ENCODE data around the gene MAGEA2B. TPM values are rescaled to one million over a fixed set of nuclear protein-coding genes. Genes with fewer than 3 reads are reported as not detected.
"Not testable (repeated sequence)": the region's sequence is repeated elsewhere in the genome, so short reads cannot be mapped to it uniquely, and the experiment has no call there.

MAGEA2B gene
- total RNA-seq, 1 donor from 2014 or later, result 10.6 TPM

DNA sequence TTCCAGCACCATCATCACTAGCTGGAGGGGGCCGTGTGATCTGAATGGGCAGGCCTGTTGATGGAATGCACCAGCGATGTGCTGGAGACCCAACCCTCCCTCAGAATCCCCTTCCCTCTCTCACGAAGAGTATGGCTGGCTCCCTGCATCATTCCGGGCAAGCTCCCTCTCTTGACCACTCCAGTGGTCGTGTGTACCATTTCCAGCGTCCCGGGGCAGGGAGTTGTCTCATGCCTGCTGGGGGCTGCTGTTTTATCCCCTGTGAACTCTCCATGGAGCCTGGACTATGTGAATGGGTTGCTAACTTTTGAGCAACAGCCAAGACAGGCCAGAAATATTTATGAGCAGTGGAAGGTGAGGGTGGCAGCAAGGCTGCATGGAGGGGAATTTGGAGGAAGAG lies 11.0 kb downstream of the MAGEA2B start:
- H3K4me1 Mint-ChIP-seq (ENCODE audit: low read depth, unreplicated experiment), result no peaks in the 10 kb centered on the region
- H3K27ac Mint-ChIP-seq (ENCODE audit: unreplicated experiment), result no peak overlapping the region
- H3K9me3 Mint-ChIP-seq (ENCODE audit: unreplicated experiment), result no peaks in the 10 kb centered on the region
- H3K27me3 Mint-ChIP-seq (ENCODE audit: unreplicated experiment), result no peaks in the 10 kb centered on the region
- H3K4me3 Mint-ChIP-seq (ENCODE audit: unreplicated experiment), result no peak overlapping the region
- no peaks in the 10 kb centered on the region for H3K36me3 Mint-ChIP-seq (ENCODE audit: unreplicated experiment)
- TF ChIP-seq, protein P1, sequence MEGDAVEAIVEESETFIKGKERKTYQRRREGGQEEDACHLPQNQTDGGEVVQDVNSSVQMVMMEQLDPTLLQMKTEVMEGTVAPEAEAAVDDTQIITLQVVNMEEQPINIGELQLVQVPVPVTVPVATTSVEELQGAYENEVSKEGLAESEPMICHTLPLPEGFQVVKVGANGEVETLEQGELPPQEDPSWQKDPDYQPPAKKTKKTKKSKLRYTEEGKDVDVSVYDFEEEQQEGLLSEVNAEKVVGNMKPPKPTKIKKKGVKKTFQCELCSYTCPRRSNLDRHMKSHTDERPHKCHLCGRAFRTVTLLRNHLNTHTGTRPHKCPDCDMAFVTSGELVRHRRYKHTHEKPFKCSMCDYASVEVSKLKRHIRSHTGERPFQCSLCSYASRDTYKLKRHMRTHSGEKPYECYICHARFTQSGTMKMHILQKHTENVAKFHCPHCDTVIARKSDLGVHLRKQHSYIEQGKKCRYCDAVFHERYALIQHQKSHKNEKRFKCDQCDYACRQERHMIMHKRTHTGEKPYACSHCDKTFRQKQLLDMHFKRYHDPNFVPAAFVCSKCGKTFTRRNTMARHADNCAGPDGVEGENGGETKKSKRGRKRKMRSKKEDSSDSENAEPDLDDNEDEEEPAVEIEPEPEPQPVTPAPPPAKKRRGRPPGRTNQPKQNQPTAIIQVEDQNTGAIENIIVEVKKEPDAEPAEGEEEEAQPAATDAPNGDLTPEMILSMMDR (IDR thresholded peaks at IDR 0.05; ENCODE audit: partially characterized antibody, unreplicated experiment), result no peak
- no peak for DNase-seq

DNA sequence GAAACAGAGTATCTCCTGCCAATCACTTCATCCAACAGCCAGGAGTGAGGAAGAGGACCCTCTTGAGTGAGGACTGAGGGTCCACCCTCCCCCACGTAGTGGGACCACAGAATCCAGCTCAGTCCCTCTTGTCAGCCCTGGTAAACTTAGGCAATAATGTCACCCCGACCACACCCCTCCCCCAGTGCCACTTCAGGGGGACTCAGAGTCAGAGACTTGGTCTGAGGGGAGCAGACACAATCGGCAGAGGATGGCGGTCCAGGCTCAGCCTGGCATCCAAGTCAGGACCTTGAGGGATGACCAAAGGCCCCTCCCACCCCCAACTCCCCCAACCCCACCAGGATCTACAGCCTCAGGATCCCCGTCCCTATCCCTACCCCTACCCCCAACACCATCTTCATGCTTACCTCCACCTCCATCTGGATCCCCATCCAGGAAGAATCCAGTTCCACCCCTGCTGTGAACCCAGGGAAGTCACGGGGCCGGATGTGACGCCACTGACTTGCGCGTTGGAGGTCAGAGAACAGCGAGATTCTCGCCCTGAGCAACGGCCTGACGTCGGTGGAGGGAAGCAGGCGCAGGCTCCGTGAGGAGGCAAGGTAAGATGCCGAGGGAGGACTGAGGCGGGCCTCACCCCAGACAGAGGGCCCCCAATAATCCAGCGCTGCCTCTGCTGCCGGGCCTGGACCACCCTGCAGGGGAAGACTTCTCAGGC lies 19.0 kb downstream of the MAGEA2B start, which contains the start of the genes CSAG1 and MAGEA12:
TSS of gene CSAG1 (minus strand) at position 461 of the 715 bp plus-strand sequence. CDS start 1,261 bp downstream, outside the sequence.
TSS of gene MAGEA12 (plus strand) at position 497 of the 715 bp plus-strand sequence. CDS start 2,405 bp downstream, outside the sequence.
- DNase-seq, result no peak
- TF ChIP-seq, protein P1 (IDR thresholded peaks at IDR 0.05; ENCODE audit: partially characterized antibody, unreplicated experiment), result no peak
- H3K36me3 Mint-ChIP-seq (ENCODE audit: unreplicated experiment), result no peaks in the 10 kb centered on the region
- no peak within 1 kb of the TSS for H3K27ac Mint-ChIP-seq (ENCODE audit: unreplicated experiment)
- peaks cover 1% of the 10 kb centered on the region for H3K9me3 Mint-ChIP-seq (ENCODE audit: unreplicated experiment)
- no peak within 1 kb of the TSS for H3K4me3 Mint-ChIP-seq (ENCODE audit: unreplicated experiment)
- H3K4me1 Mint-ChIP-seq (ENCODE audit: low read depth, unreplicated experiment), result no peaks in the 10 kb centered on the region
- no peaks in the 10 kb centered on the region for H3K27me3 Mint-ChIP-seq (ENCODE audit: unreplicated experiment)

DNA sequence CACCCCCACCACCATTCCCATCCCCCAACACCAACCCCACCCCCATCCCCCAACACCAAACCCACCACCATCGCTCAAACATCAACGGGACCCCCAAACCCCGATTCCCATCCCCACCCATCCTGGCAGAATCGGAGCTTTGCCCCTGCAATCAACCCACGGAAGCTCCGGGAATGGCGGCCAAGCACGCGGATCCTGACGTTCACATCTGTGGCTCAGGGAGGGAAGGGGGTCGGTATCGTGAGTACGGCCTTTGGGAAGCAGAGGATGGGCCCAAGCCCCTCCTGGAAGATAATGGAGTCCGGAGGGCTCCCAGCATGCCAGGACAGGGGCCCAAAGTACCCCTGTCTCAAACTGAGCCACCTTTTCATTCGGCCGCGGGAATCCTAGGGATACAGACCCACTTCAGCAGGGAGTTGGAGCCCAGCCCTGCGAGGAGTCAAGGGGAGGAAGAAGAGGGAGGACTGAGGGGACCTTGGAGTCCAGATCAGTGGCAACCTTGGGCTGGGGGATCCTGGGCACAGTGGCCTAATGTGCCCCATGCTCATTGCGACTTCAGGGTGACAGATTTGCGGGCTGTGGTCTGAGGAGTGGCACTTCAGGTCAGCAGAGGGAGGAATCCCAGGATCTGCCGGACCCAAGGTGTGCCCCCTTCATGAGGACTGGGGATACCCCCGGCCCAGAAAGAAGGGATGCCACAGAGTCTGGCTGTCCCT lies 19.9 kb downstream of the MAGEA2B start:
- H3K9me3 Mint-ChIP-seq (ENCODE audit: unreplicated experiment); H3K4me3 Mint-ChIP-seq (ENCODE audit: unreplicated experiment): not testable (repeated sequence)

DNA sequence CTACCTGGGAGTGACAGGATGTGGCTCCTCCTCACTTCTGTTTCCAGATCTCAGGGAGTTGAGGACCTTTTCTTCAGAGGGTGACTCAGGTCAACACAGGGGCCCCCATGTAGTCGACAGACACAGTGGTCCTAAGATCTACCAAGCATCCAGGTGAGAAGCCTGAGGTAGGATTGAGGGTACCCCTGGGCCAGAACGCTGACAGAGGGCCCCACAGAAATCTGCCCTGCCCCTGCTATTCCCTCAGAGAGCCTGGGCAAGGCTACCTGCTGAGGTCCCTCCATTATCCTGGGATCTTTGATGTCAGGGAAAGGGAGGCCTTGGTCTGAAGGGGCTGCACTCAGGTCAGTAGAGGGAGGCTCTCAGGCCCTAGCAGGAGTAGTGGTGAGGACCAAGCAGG lies 20.7 kb downstream of the MAGEA2B start:
- Mint-ChIP-seq H3K27ac (ENCODE audit: unreplicated experiment) (no peak overlapping the region), H3K27me3 (ENCODE audit: unreplicated experiment) (no peaks in the 10 kb centered on the region), H3K9me3 (ENCODE audit: unreplicated experiment) (peaks cover 1% of the 10 kb centered on the region), H3K36me3 (ENCODE audit: unreplicated experiment) (no peaks in the 10 kb centered on the region), H3K4me1 (ENCODE audit: low read depth, unreplicated experiment) (no peaks in the 10 kb centered on the region), H3K4me3 (ENCODE audit: unreplicated experiment) (no peak overlapping the region)
- DNase-seq, result no peak
- TF ChIP-seq, protein P1 (IDR thresholded peaks at IDR 0.05; ENCODE audit: partially characterized antibody, unreplicated experiment), result no peak

More for the DNA sequence above, 19.9 kb downstream of the MAGEA2B start:
- H3K27me3 Mint-ChIP-seq (ENCODE audit: unreplicated experiment); H3K27ac Mint-ChIP-seq (ENCODE audit: unreplicated experiment); H3K36me3 Mint-ChIP-seq (ENCODE audit: unreplicated experiment); H3K4me1 Mint-ChIP-seq (ENCODE audit: low read depth, unreplicated experiment); DNase-seq: not testable (repeated sequence)

DNA sequence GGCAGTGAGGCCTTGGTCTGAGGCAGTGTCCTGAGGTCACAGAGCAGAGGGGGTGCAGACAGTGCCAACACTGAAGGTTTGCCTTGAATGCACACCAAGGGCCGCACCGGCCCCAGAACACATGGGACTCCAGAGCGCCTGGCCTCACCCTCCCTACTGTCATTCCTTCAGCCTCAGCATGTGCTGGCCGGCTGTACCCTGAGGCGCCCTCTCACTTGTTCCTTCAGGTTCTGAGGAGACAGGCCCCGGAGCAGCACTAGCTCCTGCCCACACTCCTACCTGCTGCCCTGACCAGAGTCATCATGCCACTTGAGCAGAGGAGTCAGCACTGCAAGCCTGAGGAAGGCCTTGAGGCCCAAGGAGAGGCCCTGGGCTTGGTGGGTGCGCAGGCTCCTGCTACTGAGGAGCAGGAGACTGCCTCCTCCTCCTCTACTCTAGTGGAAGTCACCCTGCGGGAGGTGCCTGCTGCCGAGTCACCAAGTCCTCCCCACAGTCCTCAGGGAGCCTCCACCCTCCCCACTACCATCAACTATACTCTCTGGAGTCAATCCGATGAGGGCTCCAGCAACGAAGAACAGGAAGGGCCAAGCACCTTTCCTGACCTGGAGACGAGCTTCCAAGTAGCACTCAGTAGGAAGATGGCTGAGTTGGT lies 21.6 kb downstream of the MAGEA2B start:
- no peak for DNase-seq
- no peaks in the 10 kb centered on the region for H3K36me3 Mint-ChIP-seq (ENCODE audit: unreplicated experiment)
- H3K27ac Mint-ChIP-seq (ENCODE audit: unreplicated experiment), result no peak overlapping the region
- H3K27me3 Mint-ChIP-seq (ENCODE audit: unreplicated experiment), result no peaks in the 10 kb centered on the region
- H3K4me3 Mint-ChIP-seq (ENCODE audit: unreplicated experiment), result no peak overlapping the region
- TF ChIP-seq, protein P1 (IDR thresholded peaks at IDR 0.05; ENCODE audit: partially characterized antibody, unreplicated experiment), result no peak
- peaks cover 1% of the 10 kb centered on the region for H3K9me3 Mint-ChIP-seq (ENCODE audit: unreplicated experiment)
- H3K4me1 Mint-ChIP-seq (ENCODE audit: low read depth, unreplicated experiment), result no peaks in the 10 kb centered on the region

DNA sequence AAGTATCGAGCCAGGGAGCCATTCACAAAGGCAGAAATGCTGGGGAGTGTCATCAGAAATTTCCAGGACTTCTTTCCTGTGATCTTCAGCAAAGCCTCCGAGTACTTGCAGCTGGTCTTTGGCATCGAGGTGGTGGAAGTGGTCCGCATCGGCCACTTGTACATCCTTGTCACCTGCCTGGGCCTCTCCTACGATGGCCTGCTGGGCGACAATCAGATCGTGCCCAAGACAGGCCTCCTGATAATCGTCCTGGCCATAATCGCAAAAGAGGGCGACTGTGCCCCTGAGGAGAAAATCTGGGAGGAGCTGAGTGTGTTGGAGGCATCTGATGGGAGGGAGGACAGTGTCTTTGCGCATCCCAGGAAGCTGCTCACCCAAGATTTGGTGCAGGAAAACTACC lies 22.1 kb downstream of the MAGEA2B start:
- not testable (repeated sequence) for DNase-seq; H3K4me3 Mint-ChIP-seq (ENCODE audit: unreplicated experiment); H3K9me3 Mint-ChIP-seq (ENCODE audit: unreplicated experiment); H3K27ac Mint-ChIP-seq (ENCODE audit: unreplicated experiment); H3K27me3 Mint-ChIP-seq (ENCODE audit: unreplicated experiment); H3K4me1 Mint-ChIP-seq (ENCODE audit: low read depth, unreplicated experiment); H3K36me3 Mint-ChIP-seq (ENCODE audit: unreplicated experiment)

All from glutamatergic neuron (in vitro differentiated cells).